Stimulated activated CD4-positive, alpha-beta T cell treated with anti-CD3 and anti-CD28 coated beads, Interleukin-2, amount 100 ng/mL, for 48 hours (primary cell): Measurements from ENCODE around the gene FNDC3B.
"Not testable (repeated sequence)": the region's sequence is repeated elsewhere in the genome, so short reads cannot be mapped to it uniquely, and the experiment has no call there.

Experiments
- DNase-seq, 2 donors: peaks; one replicate each; pipeline ENCODE4 v3.0.0-alpha.2; 2020

Gene FNDC3B

DNA sequence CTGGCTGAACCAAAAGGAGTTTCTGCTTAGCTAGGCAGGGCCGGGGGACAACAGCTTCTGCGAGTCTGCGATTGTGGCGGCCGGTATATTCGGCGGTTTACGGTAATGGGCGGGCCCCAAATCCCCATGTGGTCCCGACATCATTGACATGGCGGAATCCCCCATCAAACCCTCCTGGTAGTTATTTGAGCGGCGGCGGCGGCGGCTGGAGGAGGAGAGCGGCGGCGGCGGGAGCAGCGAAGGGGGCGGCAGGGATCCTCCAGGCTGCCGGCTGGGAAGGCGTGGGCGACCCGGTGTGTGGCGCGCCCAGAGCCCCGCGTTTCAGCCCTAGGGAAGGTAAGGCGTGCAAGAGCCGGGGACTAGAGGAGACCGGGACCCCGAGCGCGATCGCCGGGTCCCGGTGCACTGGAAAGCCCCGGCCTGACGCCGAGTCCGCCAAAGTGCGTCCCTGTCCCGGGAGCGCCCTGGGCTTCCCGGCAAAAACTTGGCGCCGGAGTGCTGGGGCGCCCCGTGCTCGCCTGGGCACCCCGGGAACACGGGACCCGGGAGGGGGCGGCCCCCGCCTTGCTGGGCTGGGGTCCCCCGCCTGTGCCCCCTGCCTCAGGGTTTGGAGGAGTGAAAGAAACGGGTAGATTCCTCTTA is at the start of gene FNDC3B:
TSS of gene FNDC3B (plus strand) at position 143 of the 642 bp plus-strand sequence. CDS start 72,902 bp downstream, outside the sequence.
- DNase-seq = peak; percentile 87 to 88

DNA sequence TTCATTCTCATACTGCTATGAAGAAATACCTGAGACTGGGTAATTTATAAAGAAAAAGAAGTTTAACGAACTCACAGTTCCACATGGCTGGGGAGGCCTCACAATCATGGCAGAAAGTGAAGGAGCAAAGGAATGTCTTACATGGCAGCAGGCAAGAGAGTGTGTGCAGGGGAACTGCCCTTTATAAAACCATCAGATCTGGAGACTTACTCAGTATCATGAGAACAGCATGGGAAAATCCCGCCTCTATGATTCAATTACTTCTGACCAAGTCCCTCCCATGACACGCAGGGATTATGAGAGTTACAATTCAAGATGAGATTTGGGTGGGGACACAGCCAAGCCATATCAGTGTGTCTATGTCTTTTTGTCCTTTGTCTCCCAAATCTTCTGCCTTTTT is 49.1 kb upstream of the FNDC3B start:
- not testable (repeated sequence) for DNase-seq

DNA sequence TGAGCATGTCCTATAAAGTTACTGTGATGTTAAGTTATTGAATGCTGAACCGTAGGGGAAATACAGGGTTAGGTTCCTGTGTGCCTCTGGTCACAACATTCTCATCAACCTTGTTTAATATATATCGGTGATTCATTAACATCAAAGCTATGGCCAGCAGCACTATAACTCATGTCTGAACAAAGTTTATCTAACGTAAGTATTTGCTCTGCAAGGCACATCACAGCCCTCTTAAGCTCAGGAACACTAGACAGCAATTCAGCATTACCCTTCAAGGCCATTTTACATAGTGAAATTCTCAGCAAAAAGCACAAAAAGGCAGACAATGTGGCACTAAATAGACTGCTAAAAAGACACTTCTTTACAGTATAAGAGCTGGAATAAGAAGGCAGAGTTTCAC is 48.2 kb upstream of the FNDC3B start:
- DNase-seq = no peak

DNA sequence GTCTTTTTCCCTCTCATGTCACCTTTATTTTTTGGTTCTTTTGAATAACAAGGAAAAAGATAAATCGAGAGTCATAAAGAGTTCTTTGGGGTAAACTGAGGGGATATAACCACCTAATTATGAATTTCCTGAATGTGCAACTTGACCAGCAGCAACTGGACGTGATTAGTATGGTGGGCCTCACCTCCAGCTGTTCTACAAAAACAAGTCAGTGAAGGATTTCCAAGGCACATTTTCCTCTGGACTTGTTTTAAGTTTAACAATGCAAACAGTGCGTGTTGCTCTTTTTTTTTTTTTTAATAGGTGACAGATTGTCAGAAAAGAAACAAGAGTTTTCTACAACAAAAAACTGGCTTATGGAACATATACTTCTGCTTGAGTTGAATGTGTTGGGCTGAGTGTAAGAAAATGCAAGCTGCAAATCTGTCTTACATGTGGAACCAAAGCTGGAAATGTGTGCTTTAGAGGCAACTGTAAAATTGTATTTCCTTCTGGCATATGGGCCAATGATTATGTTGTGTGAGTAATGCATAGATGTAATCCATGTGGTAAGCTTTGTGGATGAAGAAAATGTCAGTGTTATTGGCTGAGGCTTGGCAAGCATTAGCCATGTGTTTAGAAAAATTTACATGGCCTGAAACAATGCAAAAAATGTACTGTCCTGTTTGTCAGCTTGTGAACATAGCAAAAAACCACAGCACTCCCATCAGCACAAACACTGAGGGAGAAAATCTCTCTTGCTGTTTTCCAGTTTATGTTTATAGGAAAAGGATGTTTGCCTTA is 44.5 kb upstream of the FNDC3B start:
- DNase-seq = no peak

DNA sequence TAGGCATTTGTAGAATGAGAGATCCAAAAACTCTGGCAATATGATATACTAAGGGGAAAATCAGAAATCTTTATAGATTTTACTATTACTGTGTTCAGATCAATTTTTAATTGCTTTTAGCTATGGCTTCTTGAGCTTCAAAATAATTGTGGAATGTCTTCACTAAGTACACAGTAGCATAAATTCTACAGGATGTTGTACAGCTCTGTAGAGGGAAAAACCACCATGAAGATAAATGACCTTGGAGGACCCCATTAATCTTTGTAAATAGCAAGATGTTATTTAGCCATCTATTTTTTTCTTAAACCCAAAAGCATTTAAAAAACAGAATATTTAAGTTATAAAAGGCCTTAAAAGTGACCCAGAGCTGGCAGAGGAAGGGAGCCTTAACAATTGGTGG is 43.9 kb upstream of the FNDC3B start:
- DNase-seq = no peak

DNA sequence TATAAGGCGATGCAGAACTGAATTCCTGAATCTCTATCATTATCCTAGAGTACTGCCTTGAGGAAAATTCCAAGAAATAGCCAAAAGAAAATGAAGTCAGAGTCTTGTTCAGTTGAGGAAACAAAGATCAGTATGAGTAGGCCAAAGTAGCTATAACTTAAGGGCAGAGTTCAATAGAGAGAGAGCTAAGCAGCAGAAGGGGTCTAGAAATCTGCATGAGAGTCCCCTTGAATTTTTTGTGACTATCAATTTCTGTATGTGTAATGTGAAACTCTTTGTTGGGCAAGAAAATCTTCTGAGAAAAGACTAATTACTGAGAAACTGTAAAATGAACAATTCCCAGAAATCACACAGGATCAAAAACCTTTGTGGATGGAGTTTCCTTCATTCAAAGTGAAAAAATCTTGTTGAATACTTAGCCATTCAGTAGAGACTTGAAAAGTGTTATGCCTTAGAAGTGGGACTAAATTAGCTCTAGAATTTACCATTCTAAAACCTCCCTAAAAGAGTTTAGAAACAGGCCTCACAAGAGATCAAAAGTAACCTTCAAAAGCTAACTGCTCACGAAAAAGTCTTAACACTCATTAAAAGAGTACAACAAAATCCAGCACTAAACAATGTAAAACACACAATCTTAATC is 43.1 kb upstream of the FNDC3B start:
- DNase-seq = no peak

DNA sequence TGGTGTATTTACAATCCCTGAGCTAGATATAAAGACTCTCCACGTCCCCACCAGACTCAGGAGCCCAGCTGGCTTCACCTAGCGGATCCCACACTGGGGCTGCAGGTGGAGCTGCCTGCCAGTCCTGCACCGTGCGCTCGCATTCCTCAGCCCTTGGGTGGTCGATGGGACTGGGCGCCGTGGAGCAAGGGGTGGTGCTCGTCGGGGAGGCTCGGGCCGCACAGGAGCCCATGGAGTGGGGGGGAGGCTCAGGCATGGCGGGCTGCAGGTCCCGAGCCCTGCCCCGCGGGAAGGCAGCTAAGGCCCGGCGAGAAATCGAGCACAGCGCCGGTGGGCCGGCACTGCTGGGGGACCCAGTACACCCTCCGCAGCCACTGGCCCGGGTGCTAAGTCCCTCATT is 40.6 kb upstream of the FNDC3B start:
- not testable (repeated sequence) for DNase-seq

DNA sequence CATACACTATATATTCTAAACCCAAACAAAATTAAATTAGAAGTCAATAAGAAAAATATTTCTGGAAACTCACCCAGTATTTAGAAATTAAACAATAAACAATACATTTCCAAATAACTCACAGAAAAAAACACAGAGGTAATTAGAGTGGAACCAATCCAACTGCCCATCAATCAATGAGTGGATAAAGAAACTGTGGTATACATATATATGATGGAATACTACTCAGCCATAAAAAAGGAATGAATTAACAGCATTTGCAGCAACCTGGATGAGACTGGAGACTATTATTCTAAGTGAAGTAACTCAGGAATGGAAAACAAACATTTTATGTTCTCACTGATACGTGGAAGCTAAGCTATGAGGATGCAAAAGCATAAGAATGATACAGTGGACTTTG is 37.8 kb upstream of the FNDC3B start:
- DNase-seq = not testable (repeated sequence)

DNA sequence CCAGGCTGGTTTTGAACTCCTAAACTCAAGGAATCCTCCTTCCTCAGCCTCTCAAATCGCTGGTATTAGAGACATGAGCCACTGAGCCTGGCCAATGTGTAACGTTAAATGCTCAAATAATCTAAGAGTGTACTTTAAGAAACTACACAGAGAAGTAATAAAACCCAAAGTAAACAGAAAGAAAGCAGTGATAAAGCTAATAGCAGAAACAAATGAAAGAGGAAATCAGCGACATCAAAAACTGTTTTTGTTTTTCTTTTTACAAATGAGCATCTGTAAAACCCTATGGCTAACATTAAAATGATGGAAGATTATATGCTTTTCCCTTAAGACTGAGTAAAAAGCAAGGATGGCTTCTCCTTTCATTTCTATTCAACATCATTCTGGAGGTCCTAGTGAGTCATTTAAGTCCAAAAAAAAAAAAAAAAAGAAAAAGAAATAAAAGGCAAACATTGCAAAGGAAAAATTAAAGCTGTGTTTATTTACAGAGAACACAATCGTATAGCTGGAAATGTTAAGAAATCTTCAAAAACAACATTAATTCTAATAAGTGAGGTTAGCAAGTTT is 36.8 kb upstream of the FNDC3B start:
- DNase-seq = no peak

DNA sequence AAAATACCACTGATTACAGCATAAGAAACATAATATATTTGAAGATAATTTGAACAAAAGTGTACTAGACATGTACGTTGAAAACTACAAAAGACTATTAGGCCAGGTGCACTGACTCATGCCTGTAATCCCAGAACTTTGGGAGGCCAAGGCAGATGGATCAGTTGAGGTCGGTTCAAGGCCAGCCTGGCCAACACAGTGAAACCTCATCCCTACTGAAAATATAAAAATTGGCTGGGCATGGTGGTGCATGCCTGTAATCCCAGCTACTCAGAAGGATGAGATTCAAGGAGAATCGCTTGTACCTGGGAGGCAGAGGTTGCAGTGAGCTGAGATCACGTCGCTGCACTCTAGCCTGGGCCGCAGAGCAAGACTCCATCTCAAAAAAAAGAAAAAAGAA is 36.2 kb upstream of the FNDC3B start:
- DNase-seq = no peak

DNA sequence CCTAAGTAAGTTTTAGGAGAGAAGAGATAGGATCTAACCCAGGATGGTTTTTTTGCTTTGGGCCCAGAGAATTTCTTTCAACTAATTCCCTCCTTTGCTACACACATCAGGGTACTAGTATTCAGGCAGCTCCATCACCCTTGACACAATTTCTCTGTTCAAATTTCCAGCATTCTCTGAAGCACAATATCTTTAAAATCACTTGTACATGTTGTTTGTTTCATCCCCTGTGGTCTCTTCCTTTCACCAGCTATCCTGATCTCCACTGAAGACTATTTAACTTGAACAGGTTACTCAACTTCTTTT is 32.4 kb upstream of the FNDC3B start:
- DNase-seq = no peak

DNA sequence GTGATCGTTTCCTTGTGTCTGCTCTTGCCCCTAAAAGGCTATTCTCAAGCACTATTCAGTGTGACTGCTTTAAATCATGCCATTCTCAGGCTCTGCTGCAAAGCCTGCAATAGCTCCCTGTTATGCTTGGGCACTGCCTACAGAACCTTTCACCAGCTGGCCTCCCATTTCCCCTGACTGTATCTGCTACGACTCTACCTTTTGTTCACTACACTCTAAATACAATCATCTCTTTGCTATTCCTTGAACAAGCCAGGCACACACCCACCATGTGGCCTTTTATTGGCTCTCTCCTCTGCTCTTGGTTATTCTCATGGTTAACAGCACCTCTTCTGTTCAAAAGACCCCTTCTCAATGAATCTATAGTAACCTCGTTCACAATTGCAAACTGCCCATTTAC is 29.6 kb upstream of the FNDC3B start:
- DNase-seq = no peak

DNA sequence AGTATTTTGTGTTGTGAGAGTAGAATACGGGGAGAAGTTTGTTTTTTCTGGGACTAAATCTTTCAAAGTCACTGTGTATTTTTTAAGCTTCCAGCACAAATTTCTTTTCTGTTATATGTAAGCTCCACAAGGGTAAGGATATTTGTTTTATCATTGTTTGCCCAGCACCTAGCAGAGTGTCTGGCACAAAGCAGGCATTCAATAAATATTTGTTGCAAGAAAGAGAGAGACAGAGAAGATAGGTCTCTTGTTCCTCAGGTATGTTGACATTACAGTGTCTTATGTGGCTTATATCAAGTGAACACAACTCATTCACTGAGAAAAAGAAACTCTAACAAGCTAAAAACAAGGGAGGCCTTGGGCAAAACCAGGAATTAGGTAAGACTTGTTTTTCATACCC is 26.6 kb upstream of the FNDC3B start:
- DNase-seq = no peak

DNA sequence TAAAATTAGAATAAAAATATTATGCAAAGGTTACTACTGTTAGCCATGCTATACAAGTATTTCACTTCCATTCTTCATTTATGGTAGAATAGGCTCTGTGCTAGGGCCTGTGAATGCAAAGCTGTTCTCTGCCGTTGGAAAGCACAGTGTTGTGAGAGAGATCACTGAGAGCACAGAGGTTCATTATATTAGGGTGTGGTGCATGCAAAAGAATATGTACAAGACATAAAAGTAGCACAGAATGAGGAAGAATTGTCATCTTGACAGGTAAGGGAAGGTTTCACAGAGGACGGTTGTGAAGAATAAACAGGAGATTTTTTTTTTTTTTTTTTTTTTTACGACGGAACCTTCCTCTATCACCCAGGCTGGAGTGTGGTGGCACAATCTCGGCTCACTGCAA is 25.2 kb upstream of the FNDC3B start:
- no peak for DNase-seq

DNA sequence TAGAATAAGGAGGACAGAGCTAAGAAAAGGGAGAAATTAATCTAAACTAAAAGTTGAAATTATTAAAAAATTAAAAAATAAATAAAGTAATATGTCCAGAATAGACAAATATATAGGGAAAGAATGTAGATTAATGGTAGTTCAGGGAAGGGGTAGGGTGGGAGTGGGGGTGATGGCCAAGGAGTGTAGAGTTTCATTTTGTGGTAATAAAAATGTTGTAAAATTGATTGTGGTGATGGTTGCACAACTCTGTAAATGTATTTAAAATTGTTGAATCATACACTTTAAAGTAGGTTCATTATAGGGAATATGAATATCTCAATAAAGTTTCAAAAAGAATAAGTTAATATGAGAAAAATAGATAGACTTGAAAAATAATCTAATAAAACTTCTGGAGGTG is 21.0 kb upstream of the FNDC3B start:
- no peak for DNase-seq

DNA sequence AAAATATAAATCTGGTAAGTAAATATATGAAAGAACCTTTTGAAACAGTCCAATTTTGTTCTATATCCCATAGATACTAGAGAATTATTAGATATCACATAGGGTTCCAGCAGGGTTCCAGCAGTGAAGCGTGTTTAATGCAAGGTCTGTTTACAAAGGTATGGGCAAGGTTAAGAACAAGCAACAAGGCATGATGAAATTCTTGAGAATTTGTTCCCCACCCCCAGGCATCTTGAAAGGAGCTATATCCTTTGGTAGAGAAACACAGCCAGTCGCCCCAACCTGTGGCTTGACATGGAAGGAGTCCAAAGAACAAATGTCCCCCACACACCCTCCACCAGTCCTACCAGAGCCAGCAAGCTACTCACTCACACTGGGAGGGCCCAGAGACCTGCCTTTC is 18.6 kb upstream of the FNDC3B start:
- DNase-seq = no peak

DNA sequence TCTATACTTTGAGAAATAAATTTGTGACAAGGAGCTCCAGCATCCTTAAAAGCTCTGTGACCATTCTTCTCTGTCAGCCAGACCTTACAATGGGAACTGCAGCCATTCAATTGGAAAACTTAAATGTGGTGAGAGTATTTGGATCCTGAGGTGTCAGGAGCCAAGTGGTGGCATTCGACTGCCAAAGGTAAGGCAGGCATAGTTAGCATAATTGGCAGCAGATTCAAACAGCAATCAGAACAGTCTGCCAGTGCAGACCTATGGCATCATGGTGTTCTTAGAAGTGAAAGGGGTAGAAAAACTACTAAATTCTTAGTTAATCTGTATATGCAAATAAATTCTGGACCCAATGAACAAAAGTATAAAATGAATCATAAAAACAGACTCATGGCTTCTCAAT is 18.2 kb upstream of the FNDC3B start:
- DNase-seq = no peak

DNA sequence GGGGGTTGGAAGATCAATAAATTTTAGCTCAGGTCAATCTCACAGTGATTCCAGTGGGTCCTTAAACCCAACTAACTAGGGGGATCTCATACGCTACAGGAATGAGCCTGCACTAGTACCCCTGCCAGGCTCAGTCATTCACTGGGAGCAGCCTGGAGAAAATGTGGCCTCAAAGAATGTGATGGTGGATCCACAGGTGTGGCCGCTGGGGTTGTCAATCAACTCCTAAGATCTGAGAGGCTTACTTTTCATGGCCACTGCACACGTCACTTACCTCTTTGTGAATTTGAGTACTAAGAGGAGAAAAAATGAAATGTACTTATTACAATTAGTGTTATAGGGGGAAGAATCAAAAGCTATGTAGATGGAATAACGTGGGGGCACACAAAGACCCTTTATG is 17.5 kb upstream of the FNDC3B start:
- DNase-seq = no peak

DNA sequence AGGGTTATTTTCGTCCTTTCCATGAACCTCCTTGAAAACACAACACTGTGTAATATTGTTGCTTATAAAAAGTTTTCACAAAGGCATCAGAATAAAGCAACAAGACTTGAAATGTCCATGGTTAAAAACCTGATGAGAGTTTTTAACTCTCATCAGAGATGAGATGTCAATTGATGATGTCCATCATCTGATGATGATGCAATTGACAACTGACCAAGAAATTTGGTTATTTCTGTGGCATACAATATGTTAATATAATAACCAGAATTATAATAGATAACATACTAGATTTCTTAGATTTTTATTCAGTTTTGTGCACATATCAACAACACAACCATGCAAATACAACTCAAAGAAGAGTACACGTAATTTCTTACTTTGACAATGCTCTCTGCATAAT is 15.5 kb upstream of the FNDC3B start:
- DNase-seq = no peak

DNA sequence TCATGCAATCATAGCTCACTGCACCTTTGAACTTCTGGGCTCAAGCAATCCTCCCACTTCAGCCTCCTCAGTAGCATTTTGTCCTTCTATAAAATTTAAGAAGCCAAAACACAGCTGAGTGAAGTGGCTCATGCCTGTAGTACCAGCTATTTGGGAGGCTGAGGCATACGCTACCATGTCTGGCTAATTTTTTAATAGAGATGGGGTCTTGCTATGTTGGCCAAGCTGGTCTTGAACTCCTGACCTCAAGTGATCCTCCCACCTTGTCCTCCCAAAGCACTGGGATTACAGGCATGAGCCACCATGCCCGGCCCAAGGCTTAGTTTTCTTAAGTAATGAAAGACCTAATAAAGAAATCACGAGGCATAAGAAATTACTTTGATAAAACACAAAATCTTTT is 14.7 kb upstream of the FNDC3B start:
- DNase-seq = no peak

DNA sequence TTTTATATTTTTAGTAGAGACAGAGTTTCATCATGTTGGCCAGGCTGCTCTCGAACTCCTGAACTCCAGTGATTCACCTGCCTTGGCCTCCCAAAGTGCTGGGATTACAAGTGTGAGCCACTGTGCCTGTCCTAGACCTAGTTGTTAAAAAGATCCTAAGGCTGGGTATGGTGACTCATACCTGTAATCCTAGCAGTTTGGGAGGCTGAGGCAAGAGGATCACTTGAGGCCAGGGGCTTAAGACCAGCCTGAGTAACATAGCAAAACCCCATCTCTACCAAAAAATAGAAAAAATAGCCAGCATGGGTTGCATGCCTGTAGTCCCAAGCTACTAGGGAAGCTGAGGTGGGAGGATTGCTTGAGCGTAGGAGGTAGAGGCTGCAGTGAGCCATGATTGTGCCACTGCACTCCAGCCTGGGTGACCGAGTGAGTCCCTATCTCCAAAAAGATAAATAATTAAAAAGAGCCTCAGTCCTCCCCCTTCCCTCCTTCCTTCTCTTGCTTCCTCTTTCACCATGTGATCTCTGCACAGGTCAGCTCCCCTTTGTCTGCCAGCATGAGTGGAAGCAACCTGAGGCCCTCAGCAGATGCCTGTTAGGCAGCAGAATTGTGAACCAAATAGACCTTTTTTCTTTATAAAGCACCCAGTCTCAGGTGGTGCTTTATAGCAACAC is 9.8 kb upstream of the FNDC3B start:
- DNase-seq = no peak

DNA sequence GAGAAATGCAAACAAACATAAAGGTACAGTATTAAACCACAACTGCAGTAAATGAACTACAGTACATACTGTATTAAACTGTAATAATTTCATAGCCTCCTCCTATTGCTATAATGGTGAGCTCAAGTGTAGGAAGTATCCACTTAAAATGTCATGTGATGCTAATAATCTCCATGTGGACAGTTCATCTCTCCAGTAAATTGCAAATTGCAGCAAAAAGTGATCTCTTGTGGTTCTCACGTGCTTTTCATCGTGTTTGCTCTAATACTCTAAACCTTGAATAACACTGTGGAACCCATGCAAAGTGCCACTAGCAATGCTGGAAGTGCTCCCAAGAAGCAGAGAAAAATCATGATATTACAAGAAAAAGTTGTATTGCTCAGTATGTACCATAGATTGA is 9.2 kb upstream of the FNDC3B start:
- DNase-seq = no peak

DNA sequence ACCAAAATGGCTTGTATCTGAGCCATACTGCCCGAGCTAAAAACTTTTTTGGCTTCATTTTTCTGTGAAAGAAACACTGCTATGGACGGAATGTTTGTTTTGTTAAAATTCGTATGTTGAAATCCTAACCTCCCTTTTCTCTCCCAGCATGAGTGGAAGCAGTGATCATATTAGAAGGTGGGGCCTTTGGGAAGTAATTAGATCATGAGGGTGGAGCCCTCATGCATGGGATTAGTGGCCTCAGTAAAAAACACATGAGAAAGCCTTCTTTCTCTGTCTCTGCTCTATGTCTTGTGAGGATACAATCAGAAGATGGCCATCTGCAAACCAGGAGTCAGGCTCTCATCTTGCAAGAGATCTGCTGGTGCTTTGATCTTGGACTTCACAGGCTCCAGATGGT is 7.4 kb upstream of the FNDC3B start:
- no peak for DNase-seq

DNA sequence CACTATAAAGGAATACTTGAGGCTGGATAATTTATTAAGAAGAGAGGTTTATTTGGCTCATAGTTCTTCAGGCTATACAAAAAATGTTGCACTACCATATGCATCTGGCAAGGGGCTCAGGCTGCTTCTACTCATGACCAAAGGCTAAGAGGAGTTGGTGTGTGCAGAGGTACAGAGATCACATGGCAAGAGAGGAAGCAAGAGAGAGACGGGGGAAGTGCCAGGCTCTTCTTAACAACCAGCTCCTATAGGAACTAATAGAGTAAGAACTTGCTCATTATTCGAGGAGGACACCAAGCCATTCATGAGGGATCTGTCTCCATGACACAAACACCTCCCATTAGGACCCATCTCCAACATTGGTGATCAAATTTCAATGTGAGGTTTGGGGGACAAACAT is 6.0 kb upstream of the FNDC3B start:
- DNase-seq = no peak
